ENCODE data around the gene PDGFRB. TPM values are rescaled to one million over a fixed set of nuclear protein-coding genes. Genes with fewer than 3 reads are reported as not detected.
A peak's percentile ranks its signal among the peaks of the same experiment; 100 is the strongest.

Gene PDGFRB
- total and polyA plus RNA-seq, 2 of the 4 experiments (the other 2 are of a cell fraction) = 108 to 124 TPM

DNA sequence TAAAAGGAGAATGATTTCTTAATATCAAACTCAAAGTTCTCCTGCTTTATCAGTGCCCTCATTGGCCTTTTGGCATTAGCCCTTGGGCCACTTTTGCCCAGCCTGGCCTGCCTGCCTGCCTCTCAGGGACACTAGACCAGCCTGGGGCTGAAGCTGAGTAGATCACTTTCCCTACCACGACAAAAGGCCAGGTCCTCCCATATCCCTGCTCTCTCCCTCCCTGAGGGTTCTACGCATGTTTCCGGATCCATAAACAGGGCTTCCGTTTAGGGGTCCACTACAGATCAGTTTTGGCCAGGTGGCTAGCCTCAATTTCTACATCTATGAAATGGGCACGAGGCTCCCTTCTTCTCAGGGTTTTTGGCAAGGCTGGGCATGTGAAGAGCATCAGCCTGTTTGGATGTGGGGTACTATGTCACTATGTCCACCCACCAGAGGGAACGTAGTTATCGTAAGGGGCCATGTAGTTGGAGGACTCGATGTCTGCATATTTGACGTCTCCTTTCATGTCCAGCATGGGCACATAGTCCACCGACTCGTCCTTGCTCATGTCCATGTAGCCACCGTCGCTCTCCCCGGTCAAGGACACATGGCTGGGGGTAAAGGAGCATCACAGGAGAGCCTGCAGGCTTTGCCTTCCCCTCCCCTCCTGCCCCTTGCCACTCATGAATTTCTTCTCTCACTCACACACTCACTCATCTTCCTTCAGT, 34.0 kb downstream of the PDGFRB start:
- H3K9me1 ChIP-seq (ENCODE audit: insufficient read depth, low read length) = no peaks in the 10 kb centered on the region
- H3K9me3 ChIP-seq (ENCODE audit: control insufficient read depth, insufficient read depth, low read length) = no peaks in the 10 kb centered on the region
- no peak overlapping the region for H3K9ac ChIP-seq (ENCODE audit: low read depth, low read length)
- intact Hi-C loops (cut with micrococcal nuclease) (no loop called here), dilution Hi-C loops (cut with HindIII; ENCODE audit: low sequenced_read_pairs, unreplicated experiment) (no loop called here), in situ Hi-C loops (cut with MboI; ENCODE audit: low sequenced_read_pairs) (no loop called here)
- no peak overlapping the region for H3K4me2 ChIP-seq (ENCODE audit: low read depth, low read length)
- no peak overlapping the region for H4K91ac ChIP-seq (ENCODE audit: insufficient read depth, low read depth, low read length)
- H2AFZ ChIP-seq (replicated peaks; ENCODE audit: low read length, poor library complexity) = peak overlapping the region; percentile 46
- no peak overlapping the region for H3K14ac ChIP-seq (replicated peaks; ENCODE audit: low read depth, low read length)
- no peak for DNase-seq
- no peak overlapping the region for H3K4ac ChIP-seq (ENCODE audit: low read depth, low read length)
- CTCF ChIA-PET = no interaction called here
- H3K56ac ChIP-seq (ENCODE audit: extremely low read depth, insufficient read depth, low read length) = no peak overlapping the region
- no peak overlapping the region for H3K4me3 ChIP-seq (ENCODE audit: insufficient read depth, low read depth, low read length)
- no peak overlapping the region for H2AK9ac ChIP-seq (replicated peaks; ENCODE audit: low read depth, low read length, poor library complexity)
- no peak for TF ChIP-seq SMC3 (IDR thresholded peaks at IDR 0.05; ENCODE audit: low read depth, low read length)
- no peak for TF ChIP-seq RFX5 (IDR thresholded peaks at IDR 0.05; ENCODE audit: low read depth, low read length)
- TF ChIP-seq CEBPB (IDR thresholded peaks at IDR 0.05; ENCODE audit: low read depth, low read length) = no peak
- no peak for TF ChIP-seq MAFK (IDR thresholded peaks at IDR 0.05; ENCODE audit: low read depth, low read length)
- peaks cover 96% of the 10 kb centered on the region for H3K36me3 ChIP-seq (ENCODE audit: control insufficient read depth, insufficient read depth, low read length)
- POLR2A ChIA-PET (ENCODE audit: unreplicated experiment) = no interaction called here
- H3K27ac ChIP-seq (ENCODE audit: insufficient read depth, low read length) = no peak overlapping the region
- no peak overlapping the region for H2BK5ac ChIP-seq (ENCODE audit: low read depth, low read length, poor library complexity, severe bottlenecking)
- no peak overlapping the region for H2AK5ac ChIP-seq (ENCODE audit: low read depth, low read length)
- H3K23ac ChIP-seq (ENCODE audit: low read depth, low read length) = no peak overlapping the region
- BruUV-seq (replicated peaks) = no TSS peak
- 89% methylated on average over 6 of the region's 14 CpGs; no CpG with 5 or more reads in 1 of the 2 experiments for WGBS, 2 experiments (ENCODE audit: extremely low coverage in 2 of 2, insufficient read length in 1 of 2)
- H2BK20ac ChIP-seq (ENCODE audit: low read depth, low read length) = no peak overlapping the region
- no peak overlapping the region for H4K5ac ChIP-seq (ENCODE audit: low read depth, low read length)
- no peak overlapping the region for H4K8ac ChIP-seq (ENCODE audit: low read depth in 2 of 2, low read length in 2 of 2)
- no peak overlapping the region for H2BK120ac ChIP-seq (ENCODE audit: low read depth, low read length)
- H3K27me3 ChIP-seq (ENCODE audit: control insufficient read depth, insufficient read depth, low read length) = no peaks in the 10 kb centered on the region
- no peaks in the 10 kb centered on the region for H4K20me1 ChIP-seq (ENCODE audit: insufficient read depth, low read length)
- no peak for ATAC-seq (ENCODE audit: low read depth)
- no peak overlapping the region for H3K18ac ChIP-seq (ENCODE audit: low read depth, low read length)
- H3K79me1 ChIP-seq (ENCODE audit: low read depth in 1 of 2, low read length in 2 of 2) = peaks cover 17 to 51% of the 10 kb centered on the region in 2 experiments
- H3K4me1 ChIP-seq (ENCODE audit: control insufficient read depth, insufficient read depth, low read length) = no peaks in the 10 kb centered on the region
- no peak overlapping the region for H2BK15ac ChIP-seq (ENCODE audit: low read depth, low read length)
